GM19193 (cell line): ENCODE data around the gene UFD1.

ENCODE experiments used
- POLR2A ChIP-seq: IDR thresholded peaks from 4 replicates; pipeline ENCODE4 v1.6.1; 2011; ENCODE audit not compliant: insufficient read depth, insufficient read length; ENCODE audit errors: extremely low read depth

Gene UFD1

DNA sequence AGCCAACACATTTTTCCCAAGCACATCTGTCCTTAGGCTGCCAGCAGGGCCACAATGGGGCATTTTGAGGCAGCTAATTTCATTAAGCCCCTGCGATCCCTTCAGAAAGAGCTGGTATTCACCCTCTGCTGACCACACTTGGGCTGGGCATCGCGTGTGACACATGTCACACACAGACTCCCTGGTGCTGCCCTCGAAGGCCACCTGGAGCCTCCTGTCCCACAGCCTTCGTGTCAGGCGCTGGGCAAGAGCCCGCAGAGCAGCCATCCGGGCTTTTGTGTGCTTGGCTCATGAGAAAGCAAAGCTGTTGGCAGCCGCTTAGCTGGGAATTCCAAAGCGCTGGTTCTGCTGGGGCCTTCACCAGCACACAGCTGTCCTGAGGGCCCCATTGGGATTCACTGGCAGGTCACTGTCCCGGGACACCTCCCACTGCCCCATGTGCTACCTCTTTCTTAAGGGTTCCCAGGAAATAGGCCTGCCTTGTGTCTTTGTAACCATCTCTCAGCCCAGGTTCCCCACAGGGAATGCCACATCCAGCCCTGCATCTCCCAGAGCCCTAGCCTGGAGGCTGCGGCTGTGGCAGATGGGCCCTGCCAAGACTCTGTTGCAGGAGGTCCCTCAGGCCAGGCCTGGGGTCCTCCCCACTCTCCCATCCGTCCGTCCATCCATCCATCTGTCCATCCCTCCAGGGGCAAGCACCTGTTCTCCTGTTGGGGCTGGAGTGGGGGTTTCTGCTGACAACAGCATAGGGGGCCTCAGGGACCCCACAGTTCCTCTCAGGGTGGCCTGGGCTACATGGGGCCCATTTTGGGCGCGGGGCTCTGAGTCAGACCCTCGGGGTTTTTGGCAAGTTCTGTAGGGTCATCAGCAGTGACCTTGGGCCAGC is 40.3 kb upstream of the UFD1 start:
- no peak for TF ChIP-seq POLR2A

GRCh38 chr22:19518635-19519034 is 39.6 kb upstream of the UFD1 start:
- no peak for TF ChIP-seq POLR2A

DNA sequence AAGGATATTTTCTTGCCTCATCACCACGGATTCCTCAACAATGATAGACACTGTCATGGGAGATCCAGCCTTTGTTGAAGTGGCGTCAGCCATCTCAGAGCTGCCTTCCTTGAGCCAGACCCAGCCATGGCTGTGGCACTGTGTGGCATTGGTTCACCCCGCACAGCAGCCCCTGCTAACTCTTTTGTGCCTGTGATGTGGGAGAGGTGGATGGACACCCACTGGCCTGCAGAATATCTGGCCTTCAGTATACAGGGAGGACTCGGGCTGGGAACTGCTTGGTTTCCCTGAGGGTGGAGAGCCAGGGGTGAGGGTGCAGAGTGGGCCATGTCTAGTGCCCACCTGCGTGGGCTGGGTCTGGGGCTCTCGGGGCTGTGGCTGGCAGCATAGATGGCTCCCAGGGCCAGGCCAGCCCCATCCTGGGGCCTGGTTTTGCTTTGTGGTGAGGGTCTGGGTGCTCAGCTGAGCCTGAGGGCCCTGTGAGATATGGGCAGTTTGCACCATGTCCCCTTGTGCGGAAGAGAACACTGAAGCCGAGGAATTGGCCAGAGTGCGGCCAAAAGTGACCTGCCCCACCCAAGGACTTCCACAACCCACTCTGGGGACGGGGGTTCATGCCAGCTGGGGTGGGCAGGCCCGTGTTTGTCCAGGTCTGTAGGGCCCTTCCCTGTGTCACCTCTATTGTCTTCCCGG is 39.1 kb upstream of the UFD1 start:
- TF ChIP-seq POLR2A, result peak; percentile 0

- TF ChIP-seq POLR2A, result no peak
Measured at GRCh38 chr22:19517171-19517500, 38.1 kb upstream of the UFD1 start.

GRCh38 chr22:19516378-19517170 is 37.6 kb upstream of the UFD1 start:
- no peak for TF ChIP-seq POLR2A

GRCh38 chr22:19515654-19516377 is 36.8 kb upstream of the UFD1 start:
- no peak for TF ChIP-seq POLR2A

DNA sequence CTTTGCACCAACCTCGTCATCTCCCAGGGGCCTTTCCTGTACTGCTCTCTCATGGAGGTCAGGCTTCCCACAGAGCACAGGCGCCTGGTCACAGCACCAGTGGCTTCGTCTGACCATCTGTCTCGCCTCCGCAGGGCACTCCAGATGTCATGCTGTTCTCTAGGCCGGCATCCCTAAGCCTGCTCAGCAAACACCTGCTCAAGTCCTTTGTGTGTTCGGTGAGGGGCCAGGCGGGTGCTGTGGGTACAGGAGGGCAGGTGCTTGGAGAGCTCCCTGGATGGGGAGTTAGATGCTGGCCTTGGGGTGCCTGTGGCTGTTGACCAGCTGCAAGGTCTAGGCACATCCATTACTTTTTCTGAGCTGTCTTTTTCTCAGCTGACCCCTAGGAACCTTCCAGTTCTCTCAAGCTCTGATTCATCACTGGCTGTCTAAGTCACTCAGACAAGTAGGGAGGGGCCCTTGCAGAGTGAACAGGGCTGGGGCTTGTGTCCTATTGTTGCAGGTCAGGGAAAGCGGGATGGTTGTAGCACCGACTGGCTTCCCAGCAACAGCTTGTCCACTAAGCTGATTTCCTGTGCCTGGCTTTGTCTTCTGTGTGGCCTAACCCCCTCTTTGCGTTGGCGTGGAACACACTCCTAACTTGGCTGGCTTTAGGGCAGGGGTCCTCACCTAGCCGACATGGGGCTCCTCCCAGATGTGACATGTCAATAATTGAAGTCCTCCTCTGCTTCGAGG is 36.0 kb upstream of the UFD1 start:
- TF ChIP-seq POLR2A, result no peak

GRCh38 chr22:19513823-19514222 is 34.8 kb upstream of the UFD1 start:
- no peak for TF ChIP-seq POLR2A

DNA sequence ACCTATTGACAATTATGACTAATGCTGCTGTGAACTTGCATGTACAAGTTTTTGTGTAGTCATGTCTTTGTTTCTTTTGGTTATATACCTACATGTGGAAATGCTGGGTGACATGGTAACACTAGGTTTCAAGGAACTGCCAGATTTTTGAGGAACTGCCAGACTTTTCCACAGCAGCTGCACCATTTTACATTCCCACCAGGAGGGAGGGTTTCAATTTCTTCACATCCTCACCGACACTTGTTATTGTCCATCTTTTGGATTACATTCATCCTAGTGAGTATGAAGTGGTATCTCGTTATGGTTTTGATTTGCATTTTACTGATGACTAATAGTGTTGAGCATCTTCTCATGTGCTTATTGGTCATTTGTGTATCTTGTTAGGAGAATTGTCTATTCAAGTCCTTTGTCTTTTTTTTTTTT is 31.9 kb upstream of the UFD1 start:
- TF ChIP-seq POLR2A, result no peak

- TF ChIP-seq POLR2A, result no peak
Measured at GRCh38 chr22:19509923-19510322, 30.9 kb upstream of the UFD1 start.

DNA sequence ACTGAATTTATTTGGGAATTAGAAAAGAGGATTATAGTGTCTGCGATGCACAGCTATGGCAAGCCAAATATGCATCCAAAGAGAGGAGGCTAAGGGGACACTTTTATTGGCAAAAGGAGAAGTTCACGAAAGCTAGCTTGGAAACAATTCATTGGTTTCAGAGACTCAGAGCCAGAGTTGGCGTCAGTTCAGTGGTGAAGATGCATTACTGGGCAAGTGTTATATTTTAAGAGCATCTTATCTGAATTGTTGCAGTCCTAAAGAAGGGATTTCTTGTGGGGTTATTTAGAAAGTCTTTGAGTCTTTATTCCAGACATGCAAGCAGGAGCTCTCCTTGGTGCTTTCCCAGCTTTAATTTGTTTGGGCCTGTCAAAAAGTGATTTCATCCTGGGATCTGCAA is 30.2 kb upstream of the UFD1 start:
- no peak for TF ChIP-seq POLR2A

GRCh38 chr22:19508024-19508776 is 29.2 kb upstream of the UFD1 start:
- TF ChIP-seq POLR2A, result no peak

- no peak for TF ChIP-seq POLR2A
Measured at GRCh38 chr22:19507534-19507861, 28.5 kb upstream of the UFD1 start.

GRCh38 chr22:19506212-19506611 is 27.2 kb upstream of the UFD1 start:
- TF ChIP-seq POLR2A, result no peak
